Sciatic nerve (tissue), 2 donors: Measurements from ENCODE around the gene FGFBP2. TPM values are rescaled to one million over a fixed set of nuclear protein-coding genes. Genes with fewer than 3 reads are reported as not detected.

Source experiments
- ATAC-seq: fragments of 200-7000 bp; cut with Tn5 transposase; one replicate; pipeline ENCODE4 v1.9.1; 2020; ENCODE audit warnings: mild to moderate bottlenecking, moderate library complexity
- DNase-seq: peaks from one replicate; pipeline ENCODE4 v3.0.0-alpha.2; 2020; ENCODE audit warnings: low spot score
- intact Hi-C: fragments of 100-400 bp; cut with DNase I; formaldehyde crosslinking; loops from one replicate; pipeline ENCODE4 v1.14.2; 2022
- total RNA-seq: library from RNA; stranded (reverse); fragmentation: NEBNext Ultra II Directional; extraction: Animal tissue kit (Norgen Biotek cat#: 25700); gene quantifications from one replicate; pipeline ENCODE4 v1.2.1, GENCODE V29; 2021
- donor health status: DM: no; HTN: no; CAD: no.
- donor health status: DM: no; HTN: no; CAD: no.

Gene FGFBP2
- total RNA-seq, 1 donor from 2014 or later: 129 TPM

DNA sequence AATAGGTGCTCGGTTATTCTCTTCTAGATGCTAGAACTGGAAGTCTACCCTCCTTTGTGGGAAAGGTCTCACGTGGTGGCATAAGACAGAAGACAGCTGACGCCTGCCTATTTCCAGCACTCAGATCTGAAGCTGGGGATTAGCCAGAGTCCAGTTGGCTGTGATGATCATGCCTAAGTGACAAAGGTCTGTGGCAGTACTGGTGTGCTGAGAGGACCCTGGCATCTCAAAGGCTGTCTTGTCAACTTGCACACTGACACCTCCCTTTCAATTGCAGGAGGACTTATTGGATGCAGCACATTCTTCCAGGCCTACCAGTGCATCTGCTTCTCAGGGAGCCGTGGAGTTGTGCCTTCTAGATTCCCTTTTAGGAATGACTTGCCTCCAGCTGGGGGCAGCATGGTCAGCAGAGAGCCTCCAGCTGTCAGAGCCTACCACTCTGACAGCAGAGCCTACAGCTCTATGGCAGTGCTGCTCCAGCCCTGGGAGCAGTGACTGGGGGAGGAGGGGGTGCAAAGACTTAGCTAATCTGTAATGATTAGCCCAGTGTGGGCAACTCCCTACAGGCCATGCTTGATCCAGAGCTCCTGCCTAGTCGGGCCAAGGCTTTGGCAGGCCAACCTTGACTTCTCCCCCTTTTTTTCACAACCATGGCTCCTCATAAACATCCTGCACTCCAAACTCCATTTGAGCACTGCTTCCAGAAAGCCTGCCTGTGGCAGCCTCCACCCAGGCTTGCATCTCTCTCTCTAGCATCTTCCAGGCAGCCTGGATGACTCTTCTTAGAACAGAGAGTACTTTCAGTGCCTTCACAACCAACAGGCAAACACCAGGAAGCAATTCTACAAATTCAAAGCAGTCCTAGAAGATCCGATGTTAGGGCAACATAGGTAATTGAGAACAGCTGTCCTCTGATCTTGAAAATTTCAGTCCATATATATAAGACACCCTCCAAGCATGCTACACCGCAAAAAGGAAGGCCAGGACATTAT is 13.8 kb upstream of the FGFBP2 start:
- DNase-seq: no peak
- ATAC-seq: peak; percentile 58
- intact Hi-C loops: no loop called here

DNA sequence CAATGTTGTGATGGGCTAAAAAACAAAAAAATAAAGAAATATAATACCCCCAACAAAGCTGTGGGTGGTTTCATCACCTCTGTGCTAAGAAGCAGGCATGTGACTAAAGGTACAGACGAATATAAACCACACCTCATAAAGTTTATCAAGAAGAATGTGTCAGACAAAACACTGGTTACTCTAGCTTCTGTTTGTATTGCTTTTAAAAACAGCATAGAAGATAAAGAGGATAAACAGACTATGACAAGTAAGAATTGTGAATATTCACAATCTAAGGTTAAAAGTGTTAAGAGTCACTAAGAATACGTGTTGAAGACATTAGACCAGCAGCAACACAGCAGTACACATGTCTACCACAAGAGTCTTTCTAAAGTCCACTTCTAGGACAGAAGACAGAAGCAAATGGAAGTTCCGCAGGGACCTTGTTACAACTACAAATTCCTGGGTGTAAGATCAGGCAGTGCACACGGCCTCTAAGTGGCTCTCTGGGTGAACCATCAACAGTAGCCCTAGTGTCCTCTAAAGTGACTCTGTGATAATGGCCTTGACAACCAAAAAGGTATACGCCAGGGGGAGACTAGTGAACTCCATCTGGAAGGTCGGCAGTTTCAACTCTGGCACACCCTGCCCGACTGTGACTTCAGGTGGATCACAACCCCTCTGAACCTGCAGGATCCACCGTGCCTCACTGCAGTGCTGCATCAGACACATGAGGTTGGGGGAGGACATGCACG is 8.3 kb upstream of the FGFBP2 start:
- DNase-seq (no peak), ATAC-seq (no peak)
- intact Hi-C loops: loop anchor here (1.0 kb wide), 1 partner anchor 46 kb away; no protein-coding TSS in a partner anchor

DNA sequence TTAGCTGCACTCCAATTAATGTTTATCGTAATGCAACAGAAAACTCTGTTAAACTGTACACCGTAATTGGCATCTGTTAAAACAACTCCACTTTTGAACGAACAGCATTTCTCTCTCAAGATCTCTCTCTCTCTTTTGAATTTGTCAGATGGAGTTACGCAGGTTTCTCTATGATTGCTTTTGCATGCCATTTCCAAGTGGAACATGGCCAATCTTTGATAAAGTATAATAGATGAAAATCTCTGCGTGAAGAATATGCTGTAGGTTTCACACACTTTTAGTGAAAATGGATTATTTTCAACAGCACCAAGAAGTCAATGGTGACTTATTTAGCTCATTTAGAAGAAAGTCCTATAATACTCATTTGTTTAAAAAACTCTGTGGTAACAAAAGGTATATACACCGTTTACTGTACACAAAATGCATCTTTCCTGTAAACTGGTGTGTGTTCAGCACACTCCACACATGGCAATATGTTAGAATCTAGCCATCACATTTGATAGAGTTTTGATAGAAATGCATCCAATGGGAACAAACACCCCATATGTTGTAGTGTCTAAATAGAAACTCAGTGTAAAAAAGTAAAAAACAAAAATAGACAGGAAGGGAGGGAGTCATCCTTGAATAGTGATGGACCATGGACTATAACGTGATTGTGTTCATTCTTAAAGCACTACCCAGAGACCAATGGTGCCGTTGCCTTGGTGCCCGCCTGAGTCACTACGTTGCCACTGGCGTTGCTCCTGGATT is 5.8 kb upstream of the FGFBP2 start:
- intact Hi-C loops: no loop called here
- DNase-seq (no peak), ATAC-seq (no peak)

DNA sequence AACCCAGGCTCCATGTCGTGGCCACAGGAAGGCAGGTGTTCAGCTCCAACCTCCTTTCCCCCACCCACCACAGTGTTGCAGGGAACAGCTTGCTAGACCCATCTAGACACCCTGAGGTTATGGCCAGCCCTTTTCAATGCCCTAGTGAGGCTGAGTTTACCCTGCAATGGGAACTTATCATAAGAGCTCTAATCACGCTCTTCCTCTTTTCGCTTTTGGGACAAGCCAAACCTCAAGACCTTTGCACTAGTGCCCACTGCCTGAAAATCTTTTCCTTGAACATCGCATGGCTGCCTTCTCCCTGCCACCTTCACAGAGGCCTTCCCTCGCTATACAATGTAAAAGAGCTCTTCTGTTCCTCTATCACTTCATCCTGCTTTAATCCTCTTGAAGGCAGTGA is 2.4 kb upstream of the FGFBP2 start:
- ATAC-seq: no peak
- no peak for DNase-seq
- intact Hi-C loops: no loop called here

DNA sequence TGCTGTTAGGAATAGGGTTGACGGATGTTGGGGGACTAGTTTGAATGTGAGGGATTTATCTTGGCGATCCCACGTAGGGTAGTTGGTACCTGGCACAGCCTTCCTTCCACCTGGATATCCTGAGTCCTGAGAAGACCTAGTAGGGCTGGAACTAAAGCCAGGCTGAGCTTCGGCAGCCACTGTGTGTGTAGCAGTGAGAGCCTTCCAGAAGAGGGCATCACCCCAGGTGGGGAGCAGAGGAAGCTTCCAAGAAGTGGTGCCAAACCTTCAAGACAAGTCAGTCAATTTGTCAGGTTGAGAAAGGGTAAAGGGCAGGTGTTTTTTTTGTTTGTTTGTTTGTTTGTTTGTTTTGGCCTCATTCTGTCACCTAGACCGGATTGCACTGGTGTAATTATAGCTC is 1.2 kb upstream of the FGFBP2 start:
- ATAC-seq (no peak), DNase-seq (no peak)
- intact Hi-C loops: loop anchor here (5.0 kb wide), 1 partner anchor 422 kb away; no protein-coding TSS in a partner anchor

GRCh38 chr4:15963576-15963975 is 601 bp upstream of the FGFBP2 start:
- intact Hi-C loops: loop anchor here (5.0 kb wide), 1 partner anchor 421 kb away; no protein-coding TSS in a partner anchor
- peak; percentile 65 for ATAC-seq
- no peak for DNase-seq

GRCh38 chr4:15961781-15962510 is 1.0 kb downstream of the FGFBP2 start:
- intact Hi-C loops: loop anchor here (5.0 kb wide), 1 partner anchor 420 kb away; no protein-coding TSS in a partner anchor
- ATAC-seq (peak; percentile 9), DNase-seq (no peak)

GRCh38 chr4:15958562-15958961 is 4.4 kb downstream of the FGFBP2 start:
- intact Hi-C loops: loop anchor here (10.0 kb wide), 1 partner anchor 154 kb away; no protein-coding TSS in a partner anchor
- ATAC-seq (no peak), DNase-seq (no peak)

- intact Hi-C loops: loop anchor here (10.0 kb wide), 1 partner anchor 152 kb away; no protein-coding TSS in a partner anchor
- peak; percentile 82 for ATAC-seq
- peak; percentile 86 for DNase-seq
These were observed 6.7 kb downstream of the FGFBP2 start for GRCh38 chr4:15956179-15956850.

DNA sequence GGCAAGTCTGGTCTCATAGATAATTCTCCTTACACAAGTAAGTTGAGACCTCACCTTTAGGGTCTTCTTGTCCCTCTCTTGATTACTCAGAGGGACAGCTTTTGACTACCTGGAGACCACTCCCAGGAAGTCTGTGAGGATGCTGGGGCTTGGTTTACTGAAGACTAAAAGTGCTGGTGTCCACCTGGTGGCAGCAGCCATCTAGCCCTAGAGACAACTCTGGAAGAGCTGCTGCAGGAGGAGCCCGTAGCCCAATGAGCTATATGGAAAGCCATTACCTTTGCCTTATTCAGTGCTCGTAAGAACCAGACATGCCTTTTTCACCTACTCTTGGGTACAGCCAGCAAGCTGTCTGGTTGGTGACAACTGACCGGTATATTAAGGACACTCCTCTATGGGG is 7.3 kb downstream of the FGFBP2 start:
- ATAC-seq (peak; percentile 28), DNase-seq (no peak)
- intact Hi-C loops: loop anchor here (10.0 kb wide), 1 partner anchor 151 kb away; no protein-coding TSS in a partner anchor

DNA sequence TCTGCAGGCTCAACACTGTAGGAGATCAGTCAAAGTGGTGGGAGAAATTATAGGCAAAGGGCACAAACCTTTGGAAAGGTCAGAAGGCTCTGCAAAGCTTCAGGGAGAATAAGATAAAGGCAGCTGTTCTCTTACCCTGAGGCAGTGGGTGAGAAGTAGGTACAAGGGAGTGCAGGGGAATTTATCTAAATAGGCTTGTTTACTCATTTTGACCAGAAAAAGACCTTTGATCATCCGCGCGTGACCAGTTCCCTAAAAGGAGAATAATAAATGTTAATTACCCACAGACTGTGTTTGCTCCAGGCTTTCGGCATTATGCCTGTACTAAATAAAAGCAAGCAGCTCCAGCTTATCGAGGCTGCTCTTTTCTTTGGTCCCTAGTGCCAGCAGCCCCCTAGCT is 9.3 kb downstream of the FGFBP2 start:
- intact Hi-C loops: loop anchor here (10.0 kb wide), 1 partner anchor 149 kb away; no protein-coding TSS in a partner anchor
- DNase-seq (no peak), ATAC-seq (no peak)

GRCh38 chr4:15951781-15952180 is 11.2 kb downstream of the FGFBP2 start:
- ATAC-seq (no peak), DNase-seq (no peak)
- intact Hi-C loops: loop anchor here (10.0 kb wide), 1 partner anchor 147 kb away; no protein-coding TSS in a partner anchor

GRCh38 chr4:15948826-15949225 is 14.1 kb downstream of the FGFBP2 start:
- no peak for ATAC-seq
- DNase-seq: no peak
- intact Hi-C loops: no loop called here

DNA sequence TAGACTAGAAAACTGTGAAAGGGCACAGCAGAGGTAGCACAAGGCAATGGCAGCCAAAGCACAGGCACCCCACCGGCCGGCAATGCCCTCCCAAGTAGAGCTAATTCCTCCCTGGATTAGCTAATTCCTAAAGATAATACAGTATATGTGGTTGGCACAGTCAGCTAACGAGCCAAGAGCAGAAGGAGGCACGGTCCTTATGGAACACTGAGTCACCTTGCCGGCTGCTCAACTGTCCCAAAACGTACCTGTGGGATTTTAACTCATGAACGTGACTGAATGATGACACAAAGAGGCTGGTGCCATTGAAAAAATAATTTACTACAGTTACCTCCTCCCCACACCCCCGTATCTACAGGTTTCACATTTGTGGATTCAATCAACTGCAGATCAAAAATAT is 15.3 kb downstream of the FGFBP2 start:
- no peak for DNase-seq
- ATAC-seq: no peak
- intact Hi-C loops: no loop called here

- intact Hi-C loops: no loop called here
- no peak for DNase-seq
- ATAC-seq: no peak
These were observed 17.5 kb downstream of the FGFBP2 start for GRCh38 chr4:15945516-15945915.

DNA sequence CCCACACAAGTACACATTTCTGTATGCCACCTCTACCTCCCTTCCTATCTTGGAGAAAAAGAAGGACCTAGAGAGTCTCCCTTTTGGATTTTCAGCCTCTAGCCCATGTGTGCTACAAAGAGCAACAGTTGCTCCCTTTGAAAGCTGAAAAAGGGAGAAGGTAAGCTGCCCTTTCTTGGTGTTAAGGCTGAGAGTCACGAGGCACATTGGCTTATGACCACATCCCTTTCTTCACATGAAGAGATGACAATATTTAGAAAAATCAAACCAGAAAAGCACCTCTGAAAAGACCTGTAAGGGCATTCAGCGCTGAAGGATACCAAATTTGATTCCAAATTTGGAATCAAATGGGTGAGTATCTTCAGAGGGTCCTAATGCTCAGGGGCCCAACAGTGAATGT is 18.1 kb downstream of the FGFBP2 start:
- intact Hi-C loops: no loop called here
- DNase-seq (no peak), ATAC-seq (no peak)

- intact Hi-C loops: no loop called here
- no peak for ATAC-seq
- no peak for DNase-seq
These were observed 20.7 kb downstream of the FGFBP2 start for GRCh38 chr4:15942283-15942682.

- DNase-seq (no peak), ATAC-seq (no peak)
- intact Hi-C loops: no loop called here
These were observed 24.3 kb downstream of the FGFBP2 start, which contains the start of gene FGFBP1 for GRCh38 chr4:15938640-15939039. Gene FGFBP1, minus strand, starts transcription at chr4:15938740. Its CDS starts 2,108 bp downstream, at chr4:15936632.
